Fibroblast of lung (primary cell): Measurements from ENCODE around the gene RUSC1. TPM values are rescaled to one million over a fixed set of nuclear protein-coding genes. Genes with fewer than 3 reads are reported as not detected.
"Not testable (repeated sequence)": the region's sequence is repeated elsewhere in the genome, so short reads cannot be mapped to it uniquely, and the experiment has no call there.

ENCODE experiments used
- DNase-seq, 2 donors: peaks; one replicate each; pipeline versions ENCODE4 v3.0.0 to v3.0.0-alpha.2; 2010; ENCODE audit warnings: low read depth in 2 of 2
- H2AFZ ChIP-seq: 2 replicates; pipeline ENCODE4 v1.5.1; 2012; ENCODE audit warnings: low read length, control low read depth, inconsistent platforms
- H3K27ac ChIP-seq: 2 replicates; pipeline ENCODE4 v1.5.1; 2011; ENCODE audit warnings: low read length, control low read depth; ENCODE audit not compliant: insufficient read depth
- H3K27me3 ChIP-seq: 2 replicates; pipeline ENCODE4 v1.5.1; 2011; ENCODE audit warnings: mild to moderate bottlenecking, low read length; ENCODE audit not compliant: control insufficient read depth, insufficient read depth
- H3K36me3 ChIP-seq: 2 replicates; pipeline ENCODE4 v1.5.1; 2011; ENCODE audit warnings: low read length; ENCODE audit not compliant: control insufficient read depth, insufficient read depth
- H3K4me1 ChIP-seq: 2 replicates; pipeline ENCODE4 v1.5.1; 2011; ENCODE audit warnings: low read length; ENCODE audit not compliant: control insufficient read depth, insufficient read depth; ENCODE audit errors: extremely low read depth
- H3K4me2 ChIP-seq: 2 replicates; pipeline ENCODE4 v1.5.1; 2011; ENCODE audit warnings: low read length, control low read depth; ENCODE audit not compliant: insufficient read depth; ENCODE audit errors: extremely low read depth
- H3K4me3 ChIP-seq, 4 experiments: fragments of 200-600 bp in 1 of 4; sonication (generic) in 1 of 4; replicated peaks in 1 of 4; 2 replicates each; pipeline ENCODE4 v1.5.1; 2011 to 2016; ENCODE audit warnings: low read length in 4 of 4, low read depth in 3 of 4, mild to moderate bottlenecking in 3 of 4, control low read depth in 2 of 4, inconsistent platforms in 1 of 4, mixed read lengths in 1 of 4; ENCODE audit not compliant: insufficient read depth in 1 of 4; ENCODE audit errors: control extremely low read depth in 1 of 4
- H3K79me2 ChIP-seq: 2 replicates; pipeline ENCODE4 v1.5.1; 2012; ENCODE audit warnings: mild to moderate bottlenecking, low read length, inconsistent platforms; ENCODE audit not compliant: control insufficient read depth, insufficient read depth
- H3K9ac ChIP-seq: 2 replicates; pipeline ENCODE4 v1.5.1; 2011; ENCODE audit warnings: mild to moderate bottlenecking, low read length, control low read depth; ENCODE audit not compliant: insufficient read depth
- H3K9me3 ChIP-seq: 2 replicates; pipeline ENCODE4 v1.5.1; 2012; ENCODE audit warnings: low read depth, low read length; ENCODE audit not compliant: control insufficient read depth, insufficient read depth
- H4K20me1 ChIP-seq: 2 replicates; pipeline ENCODE4 v1.5.1; 2011; ENCODE audit warnings: low read length; ENCODE audit not compliant: control insufficient read depth, insufficient read depth; ENCODE audit errors: extremely low read depth
- EZH2 ChIP-seq: IDR thresholded peaks from 2 replicates; pipeline ENCODE4 v1.5.1; 2012; ENCODE audit warnings: low read length, control low read depth, mild to moderate bottlenecking; ENCODE audit errors: missing control alignments
- polyA plus RNA-seq, 2 donors: library from polyadenylated mRNA; depleted of rRNA in 1 of 2; stranded (reverse) in 1 of 2; unstranded in 1 of 2; fragments of >200 nt; gene quantifications; 2 replicates each; pipeline ENCODE4 v1.2.1, GENCODE V29; 2011 to 2012; ENCODE audit warnings: missing spikeins in 1 of 2
- total RNA-seq: library from RNA; depleted of rRNA; stranded (reverse); fragments of >200 nt; gene quantifications from 2 replicates; pipeline ENCODE4 v1.2.1, GENCODE V29; 2014
- TF ChIP-seq, protein P1 (sequence below), 2 donors: IDR thresholded peaks in 1 of 2; conservative IDR thresholded peaks in 1 of 2; 1 replicate in 1 of 2; 2 replicates in 1 of 2; pipeline ENCODE4 v1.5.1; 2011 to 2012; ENCODE audit warnings: low read length in 2 of 2, control low read depth in 1 of 2, inconsistent platforms in 1 of 2, low read depth in 1 of 2, mild to moderate bottlenecking in 1 of 2

The RUSC1 gene
- total and polyA plus RNA-seq, 2 donors (not counting 1 experiment from before 2014, with no cell fraction given), result 12.6 to 16.4 TPM

DNA sequence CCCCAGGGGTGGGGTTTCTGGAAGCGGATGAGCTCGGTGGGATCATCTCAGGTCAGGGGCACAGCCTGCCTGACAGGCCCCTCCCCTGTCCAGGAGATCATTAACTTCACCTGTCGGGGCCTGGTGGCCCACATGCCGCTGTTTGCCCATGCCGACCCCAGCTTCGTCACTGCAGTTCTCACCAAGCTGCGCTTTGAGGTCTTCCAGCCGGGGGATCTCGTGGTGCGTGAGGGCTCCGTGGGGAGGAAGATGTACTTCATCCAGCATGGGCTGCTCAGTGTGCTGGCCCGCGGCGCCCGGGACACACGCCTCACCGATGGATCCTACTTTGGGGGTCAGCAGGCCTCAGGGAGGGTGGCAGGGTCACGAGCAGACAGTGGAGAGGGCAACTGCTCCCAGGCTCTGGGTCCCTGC, 35.1 kb upstream of the RUSC1 start:
- Histone ChIP-seq H3K27ac (no peak overlapping the region), H3K27me3 (no peaks in the 10 kb centered on the region), H3K79me2 (no peaks in the 10 kb centered on the region)

DNA sequence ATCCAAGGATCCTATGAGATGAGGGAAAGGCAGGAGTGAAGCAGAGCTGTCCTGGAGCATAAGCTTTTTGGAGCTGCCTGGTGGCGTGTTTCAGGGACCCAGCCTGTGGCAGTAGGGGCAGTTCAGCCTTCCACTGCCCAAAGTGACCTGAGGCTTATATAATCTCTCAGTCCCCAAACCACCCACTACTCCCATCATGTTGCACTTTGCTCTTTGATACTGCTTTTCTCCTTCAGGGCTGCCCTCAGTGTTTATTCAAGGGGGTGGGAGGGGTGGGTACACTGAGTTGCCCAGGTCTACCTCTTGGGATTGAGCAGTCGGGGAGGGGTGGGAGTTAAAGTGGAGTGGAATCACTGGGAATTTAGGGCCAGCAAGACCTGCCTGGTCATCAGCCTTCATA, 34.1 kb upstream of the RUSC1 start:
- no peaks in the 10 kb centered on the region for H3K4me1 ChIP-seq
- no peak overlapping the region for H3K27ac ChIP-seq
- H3K4me3 ChIP-seq, result no peak overlapping the region
- no peak for DNase-seq
- no peak for TF ChIP-seq EZH2
- TF ChIP-seq, protein P1, sequence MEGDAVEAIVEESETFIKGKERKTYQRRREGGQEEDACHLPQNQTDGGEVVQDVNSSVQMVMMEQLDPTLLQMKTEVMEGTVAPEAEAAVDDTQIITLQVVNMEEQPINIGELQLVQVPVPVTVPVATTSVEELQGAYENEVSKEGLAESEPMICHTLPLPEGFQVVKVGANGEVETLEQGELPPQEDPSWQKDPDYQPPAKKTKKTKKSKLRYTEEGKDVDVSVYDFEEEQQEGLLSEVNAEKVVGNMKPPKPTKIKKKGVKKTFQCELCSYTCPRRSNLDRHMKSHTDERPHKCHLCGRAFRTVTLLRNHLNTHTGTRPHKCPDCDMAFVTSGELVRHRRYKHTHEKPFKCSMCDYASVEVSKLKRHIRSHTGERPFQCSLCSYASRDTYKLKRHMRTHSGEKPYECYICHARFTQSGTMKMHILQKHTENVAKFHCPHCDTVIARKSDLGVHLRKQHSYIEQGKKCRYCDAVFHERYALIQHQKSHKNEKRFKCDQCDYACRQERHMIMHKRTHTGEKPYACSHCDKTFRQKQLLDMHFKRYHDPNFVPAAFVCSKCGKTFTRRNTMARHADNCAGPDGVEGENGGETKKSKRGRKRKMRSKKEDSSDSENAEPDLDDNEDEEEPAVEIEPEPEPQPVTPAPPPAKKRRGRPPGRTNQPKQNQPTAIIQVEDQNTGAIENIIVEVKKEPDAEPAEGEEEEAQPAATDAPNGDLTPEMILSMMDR (conservative IDR thresholded peaks at IDR 0.05 in 1 of 2, IDR thresholded peaks at IDR 0.05 in 1 of 2; ENCODE audit: low read depth in 1 of 2, low read length in 2 of 2), result no peak
- H3K9ac ChIP-seq, result no peak overlapping the region
- no peaks in the 10 kb centered on the region for H3K27me3 ChIP-seq
- no peak overlapping the region for H3K4me2 ChIP-seq
- H3K79me2 ChIP-seq, result no peaks in the 10 kb centered on the region
- H2AFZ ChIP-seq, result no peak overlapping the region
- no peaks in the 10 kb centered on the region for H4K20me1 ChIP-seq
- no peaks in the 10 kb centered on the region for H3K9me3 ChIP-seq
- H3K36me3 ChIP-seq, result no peaks in the 10 kb centered on the region

More for the DNA sequence above, 35.1 kb upstream of the RUSC1 start:
- Histone ChIP-seq H3K4me3 (no peak overlapping the region), H3K36me3 (no peaks in the 10 kb centered on the region), H3K9ac (no peak overlapping the region), H3K9me3 (no peaks in the 10 kb centered on the region), H2AFZ (no peak overlapping the region), H3K4me2 (no peak overlapping the region), H4K20me1 (no peaks in the 10 kb centered on the region), H3K4me1 (no peaks in the 10 kb centered on the region)
- DNase-seq, result no peak
- TF ChIP-seq, protein P1 (conservative IDR thresholded peaks at IDR 0.05 in 1 of 2, IDR thresholded peaks at IDR 0.05 in 1 of 2; ENCODE audit: low read depth in 1 of 2, low read length in 2 of 2), result no peak
- TF ChIP-seq EZH2, result no peak

DNA sequence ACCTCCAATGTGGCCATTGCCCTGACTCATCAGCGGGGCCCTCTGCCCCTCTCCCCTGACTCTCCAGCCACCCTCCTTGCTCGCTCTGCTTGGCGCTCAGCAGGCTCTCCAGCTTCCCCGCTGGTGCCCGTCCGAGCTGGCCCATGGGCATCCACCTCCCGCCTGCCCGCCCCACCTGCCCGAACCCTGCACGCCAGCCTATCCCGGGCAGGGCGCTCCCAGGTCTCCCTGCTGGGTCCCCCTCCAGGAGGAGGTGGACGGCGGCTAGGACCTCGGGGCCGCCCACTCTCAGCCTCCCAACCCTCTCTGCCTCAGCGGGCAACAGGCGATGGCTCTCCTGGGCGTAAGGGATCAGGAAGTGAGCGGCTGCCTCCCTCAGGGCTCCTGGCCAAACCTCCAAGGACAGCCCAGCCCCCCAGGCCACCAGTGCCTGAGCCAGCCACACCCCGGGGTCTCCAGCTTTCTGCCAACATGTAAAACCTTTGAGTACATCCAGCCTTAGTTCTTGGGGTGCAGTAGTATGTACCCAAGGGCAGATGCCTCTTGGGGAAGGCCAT, 32.6 kb upstream of the RUSC1 start:
- Histone ChIP-seq H3K4me3 (no peak overlapping the region), H3K4me2 (no peak overlapping the region), H3K9me3 (no peaks in the 10 kb centered on the region), H3K79me2 (no peaks in the 10 kb centered on the region), H3K9ac (no peak overlapping the region), H3K36me3 (no peaks in the 10 kb centered on the region), H4K20me1 (no peaks in the 10 kb centered on the region), H2AFZ (no peak overlapping the region), H3K27ac (no peak overlapping the region), H3K27me3 (peaks cover 3% of the 10 kb centered on the region), H3K4me1 (no peaks in the 10 kb centered on the region)
- no peak for TF ChIP-seq EZH2
- TF ChIP-seq, protein P1 (conservative IDR thresholded peaks at IDR 0.05 in 1 of 2, IDR thresholded peaks at IDR 0.05 in 1 of 2; ENCODE audit: low read depth in 1 of 2, low read length in 2 of 2), result no peak
- DNase-seq, result no peak

DNA sequence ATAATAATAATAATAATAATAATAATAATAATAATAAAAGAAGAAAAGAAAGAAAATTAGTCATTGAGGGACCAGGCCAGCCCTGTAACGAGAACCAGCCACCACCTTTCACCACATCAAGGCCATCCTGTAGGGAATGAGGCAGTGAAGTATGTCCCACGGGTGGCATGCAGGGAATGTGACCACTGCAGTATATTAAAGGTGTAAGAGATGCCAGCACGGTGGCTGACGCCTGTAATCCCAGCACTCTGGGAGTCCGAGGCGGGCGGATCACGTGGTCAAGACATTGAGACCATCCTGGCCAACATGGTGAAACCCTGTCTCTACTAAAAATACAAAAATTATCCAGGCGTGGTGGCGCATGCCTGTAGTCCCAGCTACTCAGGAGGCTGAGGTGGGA, 29.7 kb upstream of the RUSC1 start:
- H3K27me3 ChIP-seq, result peaks cover 28% of the 10 kb centered on the region

More for the DNA sequence above, 29.7 kb upstream of the RUSC1 start:
- not testable (repeated sequence) for H3K4me1 ChIP-seq, H4K20me1 ChIP-seq, H3K4me2 ChIP-seq, H3K79me2 ChIP-seq, H3K4me3 ChIP-seq, H3K27ac ChIP-seq, H2AFZ ChIP-seq, H3K9me3 ChIP-seq, H3K36me3 ChIP-seq, DNase-seq, H3K9ac ChIP-seq
